Bone marrow (tissue), 2 donors: ENCODE measurements around the gene RABL6.
A peak's percentile ranks its signal among the peaks of the same experiment; 100 is the strongest.
"Not testable (repeated sequence)": the region's sequence is repeated elsewhere in the genome, so short reads cannot be mapped to it uniquely, and the experiment has no call there.

Experiments used
- DNase-seq, 2 donors: peaks; one replicate each; lab custom pipeline; 2025; lab: John Stamatoyannopoulos, UW

RABL6 gene

GRCh38 chr9:136776947-136777346 is 30.8 kb upstream of the RABL6 start:
- DNase-seq, result no peak

GRCh38 chr9:136777359-136777758 is 30.4 kb upstream of the RABL6 start:
- DNase-seq, result no peak

- DNase-seq, result no peak
These were observed 27.9 kb upstream of the RABL6 start for GRCh38 chr9:136779808-136780207.

GRCh38 chr9:136782452-136782851 is 25.3 kb upstream of the RABL6 start:
- DNase-seq, result no peak

GRCh38 chr9:136784249-136784996 is 23.3 kb upstream of the RABL6 start:
- no peak for DNase-seq

GRCh38 chr9:136784997-136785361 is 22.8 kb upstream of the RABL6 start:
- no peak for DNase-seq

- DNase-seq, result not testable (repeated sequence)
These were observed 22.0 kb upstream of the RABL6 start for GRCh38 chr9:136785565-136786355.

- DNase-seq, result no peak
These were observed 21.3 kb upstream of the RABL6 start for GRCh38 chr9:136786451-136786850.

- not testable (repeated sequence) for DNase-seq
These were observed 20.8 kb upstream of the RABL6 start for GRCh38 chr9:136786983-136787382.

- peak; percentile 23 to 26 for DNase-seq
These were observed 19.9 kb upstream of the RABL6 start for GRCh38 chr9:136787690-136788400.

GRCh38 chr9:136788644-136789522 is 18.9 kb upstream of the RABL6 start:
- DNase-seq, result not testable (repeated sequence)

- no peak for DNase-seq
These were observed 18.2 kb upstream of the RABL6 start for GRCh38 chr9:136789523-136789937.

GRCh38 chr9:136790640-136791515 is 16.9 kb upstream of the RABL6 start, which contains the start of gene TMEM141:
Gene TMEM141, plus strand, starts transcription at chr9:136791344. Its CDS starts 27 bp downstream, at chr9:136791371.
- peak; percentile 99 to 100 for DNase-seq

GRCh38 chr9:136791516-136792276 is 16.1 kb upstream of the RABL6 start:
- DNase-seq, result peak in 1 of 2 donors; percentile 51

GRCh38 chr9:136792321-136793085 is 15.2 kb upstream of the RABL6 start:
- DNase-seq, result no peak

GRCh38 chr9:136793086-136793946 is 14.4 kb upstream of the RABL6 start:
- no peak for DNase-seq

- DNase-seq, result no peak
These were observed 13.3 kb upstream of the RABL6 start for GRCh38 chr9:136794281-136794999.
